ENCODE results near the gene TMEM129. TPM values are rescaled to one million over a fixed set of nuclear protein-coding genes. Genes with fewer than 3 reads are reported as not detected.

The TMEM129 gene
- total RNA-seq, 2 donors from 2014 or later: 34.0 to 48.4 TPM

- ATAC-seq (peak; percentile 53 to 71), DNase-seq (peak; percentile 84)
- intact Hi-C loops (cut with DNase I): loop anchor here (5.0 to 10.0 kb wide), 3 partner anchors 35 to 373 kb away; no protein-coding TSS in a partner anchor
Measured at GRCh38 chr4:1727117-1728031, 6.3 kb upstream of the TMEM129 start.

- intact Hi-C loops (cut with DNase I): loop anchor here (5.0 to 10.0 kb wide), 3 partner anchors 34 to 372 kb away; no protein-coding TSS in a partner anchor
- peak; percentile 88 for DNase-seq
- ATAC-seq: peak; percentile 48 to 53
Measured at GRCh38 chr4:1726146-1726934, 5.2 kb upstream of the TMEM129 start.

GRCh38 chr4:1725521-1725920 is 4.4 kb upstream of the TMEM129 start:
- ATAC-seq (no peak), DNase-seq (peak; percentile 15)
- intact Hi-C loops (cut with DNase I): loop anchor here (5.0 to 10.0 kb wide), 3 partner anchors 33 to 371 kb away; no protein-coding TSS in a partner anchor

GRCh38 chr4:1723131-1723801 is 2.1 kb upstream of the TMEM129 start:
- intact Hi-C loops (cut with DNase I): loop anchor here in 1 of 2 donors (10.0 kb wide), 1 partner anchor 368 kb away; no protein-coding TSS in a partner anchor
- DNase-seq (no peak), ATAC-seq (no peak)

GRCh38 chr4:1722551-1723118 is 1.5 kb upstream of the TMEM129 start:
- intact Hi-C loops (cut with DNase I): loop anchor here in 1 of 2 donors (10.0 kb wide), 1 partner anchor 368 kb away; no protein-coding TSS in a partner anchor
- no peak for DNase-seq

GRCh38 chr4:1721666-1722550 is 785 bp upstream of the TMEM129 start:
- DNase-seq (no peak), ATAC-seq (no peak)
- intact Hi-C loops (cut with DNase I): loop anchor here in 1 of 2 donors (10.0 kb wide), 1 partner anchor 367 kb away; no protein-coding TSS in a partner anchor

More at GRCh38 chr4:1722551-1723118, 1.5 kb upstream of the TMEM129 start:
- no peak for ATAC-seq

- intact Hi-C loops (cut with DNase I): loop anchor here in 1 of 2 donors (10.0 kb wide), 1 partner anchor 366 kb away; no protein-coding TSS in a partner anchor
- DNase-seq (peak; percentile 64), ATAC-seq (peak; percentile 54 to 76)
Measured at GRCh38 chr4:1720163-1720983, 750 bp downstream of the TMEM129 start.

- intact Hi-C loops (cut with DNase I): no loop called here
- ATAC-seq: no peak
- no peak for DNase-seq
Measured at GRCh38 chr4:1718095-1718850, 2.9 kb downstream of the TMEM129 start.

- no peak for ATAC-seq
- no peak for DNase-seq
- intact Hi-C loops (cut with DNase I): no loop called here
Measured at GRCh38 chr4:1717129-1718094, 3.7 kb downstream of the TMEM129 start.

GRCh38 chr4:1716065-1716945 is 4.8 kb downstream of the TMEM129 start:
- ATAC-seq: no peak
- DNase-seq: no peak
- intact Hi-C loops (cut with DNase I): no loop called here

GRCh38 chr4:1715002-1715758 is 5.9 kb downstream of the TMEM129 start:
- intact Hi-C loops (cut with DNase I): no loop called here

GRCh38 chr4:1714303-1715001 is 6.7 kb downstream of the TMEM129 start:
- DNase-seq (no peak), ATAC-seq (no peak)
- intact Hi-C loops (cut with DNase I): no loop called here

More at GRCh38 chr4:1715002-1715758, 5.9 kb downstream of the TMEM129 start:
- no peak for ATAC-seq
- DNase-seq: no peak

Data from left cardiac atrium (tissue), 4 donors.